ENCODE measurements around the gene ZNRF2. TPM values are rescaled to one million over a fixed set of nuclear protein-coding genes. Genes with fewer than 3 reads are reported as not detected.

Gene ZNRF2
- total RNA-seq, 4 donors from 2014 or later = 19.6 to 26.3 (median 22.5) TPM

GRCh38 chr7:30329716-30330115, 45.3 kb downstream of the ZNRF2 start:
- TF ChIP-seq POLR2A (IDR thresholded peaks at IDR 0.05) = no peak
- TF ChIP-seq, protein P1, sequence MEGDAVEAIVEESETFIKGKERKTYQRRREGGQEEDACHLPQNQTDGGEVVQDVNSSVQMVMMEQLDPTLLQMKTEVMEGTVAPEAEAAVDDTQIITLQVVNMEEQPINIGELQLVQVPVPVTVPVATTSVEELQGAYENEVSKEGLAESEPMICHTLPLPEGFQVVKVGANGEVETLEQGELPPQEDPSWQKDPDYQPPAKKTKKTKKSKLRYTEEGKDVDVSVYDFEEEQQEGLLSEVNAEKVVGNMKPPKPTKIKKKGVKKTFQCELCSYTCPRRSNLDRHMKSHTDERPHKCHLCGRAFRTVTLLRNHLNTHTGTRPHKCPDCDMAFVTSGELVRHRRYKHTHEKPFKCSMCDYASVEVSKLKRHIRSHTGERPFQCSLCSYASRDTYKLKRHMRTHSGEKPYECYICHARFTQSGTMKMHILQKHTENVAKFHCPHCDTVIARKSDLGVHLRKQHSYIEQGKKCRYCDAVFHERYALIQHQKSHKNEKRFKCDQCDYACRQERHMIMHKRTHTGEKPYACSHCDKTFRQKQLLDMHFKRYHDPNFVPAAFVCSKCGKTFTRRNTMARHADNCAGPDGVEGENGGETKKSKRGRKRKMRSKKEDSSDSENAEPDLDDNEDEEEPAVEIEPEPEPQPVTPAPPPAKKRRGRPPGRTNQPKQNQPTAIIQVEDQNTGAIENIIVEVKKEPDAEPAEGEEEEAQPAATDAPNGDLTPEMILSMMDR (IDR thresholded peaks at IDR 0.05) = no peak
- Histone ChIP-seq H3K9me3 (no peaks in the 10 kb centered on the region), H3K4me3 (no peak overlapping the region), H3K4me1 (peaks cover 3 to 32% (median 12%) of the 10 kb centered on the region in 3 donors), H3K27ac (peak overlapping the region in 1 of 4 donors; percentile 1), H3K36me3 (peaks cover 0 to 12% (median 0%) of the 10 kb centered on the region in 3 donors), H3K27me3 (no peaks in the 10 kb centered on the region)
- DNase-seq = no peak
- intact Hi-C loops (cut with DNase I) = no loop called here
- 87 to 88% methylated on average over 3 of the region's 3 CpGs for WGBS, 2 donors

- Histone ChIP-seq H3K27me3 (no peaks in the 10 kb centered on the region), H3K4me3 (no peak overlapping the region), H3K9me3 (no peaks in the 10 kb centered on the region), H3K27ac (peak overlapping the region in 2 of 4 donors; percentile 1 to 12), H3K36me3 (peaks cover 0 to 12% (median 0%) of the 10 kb centered on the region in 3 donors), H3K4me1 (peaks cover 3 to 32% (median 12%) of the 10 kb centered on the region in 3 donors)
- no peak for TF ChIP-seq POLR2A (IDR thresholded peaks at IDR 0.05)
- TF ChIP-seq, protein P1 (IDR thresholded peaks at IDR 0.05) = no peak
- 63 to 69% methylated on average over 3 of the region's 3 CpGs for WGBS, 2 donors
- no peak for DNase-seq
- intact Hi-C loops (cut with DNase I) = no loop called here
Measured at GRCh38 chr7:30330134-30331111, 46.0 kb downstream of the ZNRF2 start.

GRCh38 chr7:30331338-30331737, 46.9 kb downstream of the ZNRF2 start:
- no peak overlapping the region for H3K4me3 ChIP-seq
- TF ChIP-seq POLR2A (IDR thresholded peaks at IDR 0.05) = no peak
- TF ChIP-seq, protein P1 (IDR thresholded peaks at IDR 0.05) = no peak
- WGBS, 2 donors = 79 to 89% methylated on average over 2 of the region's 2 CpGs
- H3K36me3 ChIP-seq = peaks cover 0 to 8% (median 0%) of the 10 kb centered on the region in 3 donors
- H3K27ac ChIP-seq = no peak overlapping the region
- intact Hi-C loops (cut with DNase I) = no loop called here
- no peak for DNase-seq
- peaks cover 3 to 35% (median 12%) of the 10 kb centered on the region in 3 donors for H3K4me1 ChIP-seq
- no peaks in the 10 kb centered on the region for H3K9me3 ChIP-seq
- H3K27me3 ChIP-seq = no peaks in the 10 kb centered on the region

DNA sequence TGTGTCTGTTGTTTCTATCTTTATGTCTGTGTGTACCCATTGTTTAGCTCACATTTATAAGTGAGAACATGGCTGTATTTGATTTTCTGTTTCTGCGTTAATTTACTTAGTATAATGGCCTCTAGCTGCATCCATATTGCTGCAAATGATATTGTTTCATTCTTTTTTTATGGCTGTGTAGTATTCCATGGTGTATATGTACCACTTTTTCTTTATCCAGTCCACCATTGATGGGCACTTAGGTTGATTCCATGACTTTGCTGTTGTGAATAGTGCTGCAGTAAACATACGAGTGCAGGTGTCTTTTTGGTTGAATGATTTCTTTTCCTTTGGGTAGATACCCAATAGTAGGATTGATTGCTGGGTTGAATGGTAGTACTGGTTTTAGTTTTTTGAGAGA, 48.2 kb downstream of the ZNRF2 start:
- Histone ChIP-seq H3K4me3 (no peak overlapping the region), H3K9me3 (no peaks in the 10 kb centered on the region), H3K27ac (no peak overlapping the region), H3K36me3 (no peaks in the 10 kb centered on the region), H3K27me3 (no peaks in the 10 kb centered on the region), H3K4me1 (peaks cover 3 to 35% (median 12%) of the 10 kb centered on the region in 3 donors)
- WGBS, 2 donors = 98 to 100% methylated on average over 2 of the region's 2 CpGs
- intact Hi-C loops (cut with DNase I) = no loop called here
- no peak for DNase-seq
- TF ChIP-seq POLR2A (IDR thresholded peaks at IDR 0.05) = no peak
- TF ChIP-seq, protein P1 (IDR thresholded peaks at IDR 0.05) = no peak

All from esophagus squamous epithelium (tissue), 5 donors.